Ovary (tissue), 10 donors: ENCODE data around the gene TMUB1. TPM values are rescaled to one million over a fixed set of nuclear protein-coding genes. Genes with fewer than 3 reads are reported as not detected.

ENCODE experiments used
- DNase-seq, 5 donors: peaks; one replicate each; pipeline ENCODE4 v3.0.0-alpha.2; 2019 to 2020
- H3K27ac ChIP-seq, 2 donors: fragments of 200-600 bp; one replicate each; pipeline versions ENCODE4 v1.5.1 to v1.8.0; 2019 to 2022
- H3K27me3 ChIP-seq: fragments of 200-600 bp; one replicate; pipeline ENCODE4 v1.8.0; 2022
- H3K36me3 ChIP-seq: fragments of 200-600 bp; sonication (generic); one replicate; pipeline ENCODE4 v1.5.1; 2019
- H3K4me1 ChIP-seq: one replicate; pipeline ENCODE4 v1.8.1; 2013; ENCODE audit warnings: mild to moderate bottlenecking, moderate library complexity; ENCODE audit not compliant: insufficient read depth
- H3K4me3 ChIP-seq: fragments of 200-600 bp; sonication (generic); one replicate; pipeline ENCODE4 v1.5.1; 2017
- H3K9me3 ChIP-seq, 2 donors: fragments of 200-600 bp in 1 of 2; sonication (generic) in 1 of 2; one replicate each; pipeline versions ENCODE4 v1.5.1 to v1.8.1; 2013 to 2019; ENCODE audit warnings: mild to moderate bottlenecking in 1 of 2, moderate library complexity in 1 of 2
- EP300 ChIP-seq: sonication (generic); formaldehyde crosslinking; IDR thresholded peaks from one replicate; pipeline ENCODE4 v1.6.1; 2017; ENCODE audit warnings: antibody characterized with exemption
- POLR2A ChIP-seq: fragments of 450-650 bp; IDR thresholded peaks from one replicate; pipeline ENCODE4 v1.6.1; 2017; ENCODE audit warnings: antibody characterized with exemption, mild to moderate bottlenecking, moderate library complexity
- WGBS, 3 donors: extraction: QIAGEN DNeasy Blood & Tissue Kit in 1 of 3; methylation state at CpG; one replicate each; pipeline versions ENCODE4 v1.1.5 to v1.1.7; 2013 to 2017; 5-methylcytosine and 5-hydroxymethylcytosine counted together
- intact Hi-C, 4 donors: fragments of 100-400 bp; cut with DNase I; formaldehyde crosslinking; loops; one replicate each; pipeline versions ENCODE4 v1.11.0 to v1.15.1; 2022 to 2023
- long read RNA-seq, 3 donors: library from polyadenylated mRNA in 2 of 3; unstranded in 2 of 3; transcript quantifications; one replicate each; pipeline ENCODE4 v2.0.0 and lab custom pipeline, GENCODE V29; 2021 to 2026
- polyA plus RNA-seq, 2 donors: library from polyadenylated mRNA; stranded (reverse); fragments of 200-250 nt in 1 of 2; fragments of 350-450 nt in 1 of 2; fragmentation: Illumina TruSeq in 1 of 2; extraction: RNeasy Lipid Tissue Mini Kit (QIAGEN cat#74804) in 1 of 2; gene quantifications; one replicate each; pipeline ENCODE4 v1.2.3, GENCODE V29; 2013 to 2014
- total RNA-seq, 7 donors: library from RNA; depleted of rRNA in 2 of 7; stranded (reverse); fragments of >200 nt in 2 of 7; fragmentation: NEBNext Ultra II Directional in 3 of 7; extraction: Animal tissue kit (Norgen Biotek cat#: 25700) in 3 of 7; gene quantifications; one replicate each; pipeline versions ENCODE4 v1.1.0 to v1.2.4, GENCODE V29; 2016 to 2023
- TF ChIP-seq, protein P1 (sequence below), 3 donors: fragments of 450-650 bp in 2 of 3; fragments of 200-600 bp in 1 of 3; IDR thresholded peaks; one replicate each; pipeline versions ENCODE4 v1.5.1 to v1.8.0; 2016 to 2022; ENCODE audit warnings: antibody characterized with exemption in 3 of 3, mild to moderate bottlenecking in 1 of 3
- donor health status: DM: no; HTN: no; CAD: no; lungs with moderate emphysema.
- donor health status: DM: no; HTN: no; CAD: no.
- donor health status: Bipolar disorder and iron deficiency.
- donor health status: DM: yes; HTN: yes; CAD: no.
- donor health status: DM: no; HTN: no; CAD: no.
- donor health status: DM: yes; HTN: yes; CAD: no.

Gene TMUB1, protein sequence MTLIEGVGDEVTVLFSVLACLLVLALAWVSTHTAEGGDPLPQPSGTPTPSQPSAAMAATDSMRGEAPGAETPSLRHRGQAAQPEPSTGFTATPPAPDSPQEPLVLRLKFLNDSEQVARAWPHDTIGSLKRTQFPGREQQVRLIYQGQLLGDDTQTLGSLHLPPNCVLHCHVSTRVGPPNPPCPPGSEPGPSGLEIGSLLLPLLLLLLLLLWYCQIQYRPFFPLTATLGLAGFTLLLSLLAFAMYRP
- 10 to 100 TPM; 19.0 to 40.3 (median 33.8) TPM for total RNA-seq
- polyA plus RNA-seq: 10 to 100 TPM in 1 of 2 donors, 1 to 10 TPM in 1; 1.9 to 28.8 TPM
- long read RNA-seq, donor 1, transcript TMUB1-201 (3 exons, 1,353 nt): major isoform, 6 of 9 reads
- long read RNA-seq, donor 1, partial matches to known transcripts: 0 of 9 reads
- long read RNA-seq, donor 1, other reads (novel, unspliced or antisense): 1 of 9 reads
- long read RNA-seq, donor 2, transcript TMUB1-203 (2 exons, 1,549 nt): minor isoform, 6 of 15 reads
- long read RNA-seq, donor 2, transcript TMUB1-201 (3 exons, 1,353 nt): major isoform, 8 of 15 reads
- long read RNA-seq, donor 2, partial matches to known transcripts: 0 of 15 reads
- long read RNA-seq, donor 2, other reads (novel, unspliced or antisense): 0 of 15 reads
- long read RNA-seq, donor 3, transcript TMUB1-203 (2 exons, 1,549 nt): minor isoform, 13 of 56 reads
- long read RNA-seq, donor 3, transcript TMUB1-201 (3 exons, 1,353 nt): major isoform, 37 of 56 reads
- long read RNA-seq, donor 3, partial matches to known transcripts: 2 of 56 reads
- long read RNA-seq, donor 3, other reads (novel, unspliced or antisense): 2 of 56 reads

DNA sequence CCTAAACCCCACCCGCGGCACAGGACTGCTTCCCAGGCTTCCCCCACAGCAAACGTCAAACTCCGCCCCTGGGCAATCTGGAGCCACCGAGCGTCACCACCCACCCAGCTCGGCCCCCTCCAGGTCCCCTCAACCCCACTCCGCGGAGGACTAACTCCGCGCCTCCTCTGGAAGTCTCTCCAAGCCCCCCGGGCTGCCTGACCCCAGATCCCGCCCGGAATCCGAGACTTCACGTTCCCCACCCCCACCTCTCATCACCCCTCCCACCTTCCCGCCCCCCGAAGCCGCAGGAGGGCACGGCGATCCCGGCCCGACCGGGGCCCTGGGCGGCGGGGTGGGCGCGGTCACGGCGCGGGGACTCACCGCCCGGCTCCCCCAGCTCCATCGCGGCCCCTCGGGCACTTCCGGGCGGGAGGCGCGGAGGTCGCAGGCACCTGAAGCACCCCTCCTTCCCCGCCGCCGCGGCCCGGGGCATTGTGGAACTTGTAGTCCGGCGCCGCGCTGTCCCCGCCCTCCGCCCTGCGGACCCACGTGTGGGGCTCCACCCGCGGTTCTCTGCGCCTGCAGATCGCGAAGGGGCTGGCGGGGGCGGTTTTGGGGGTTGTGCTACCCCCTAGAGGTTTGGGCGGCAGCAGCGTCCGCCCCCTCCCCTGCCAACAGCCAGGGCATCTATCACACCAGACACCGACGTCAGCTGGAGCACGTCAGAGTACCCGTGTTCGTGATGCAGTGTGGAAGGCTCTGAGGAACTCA is at the start of gene TMUB1:
TSS of gene TMUB1 (minus strand) at position 423 of the 753 bp plus-strand sequence. CDS start 930 bp downstream, outside the sequence.
- 0 to 1% (median 1%) methylated on average over 57 to 69 of the region's 69 CpGs for WGBS, 3 donors

DNA sequence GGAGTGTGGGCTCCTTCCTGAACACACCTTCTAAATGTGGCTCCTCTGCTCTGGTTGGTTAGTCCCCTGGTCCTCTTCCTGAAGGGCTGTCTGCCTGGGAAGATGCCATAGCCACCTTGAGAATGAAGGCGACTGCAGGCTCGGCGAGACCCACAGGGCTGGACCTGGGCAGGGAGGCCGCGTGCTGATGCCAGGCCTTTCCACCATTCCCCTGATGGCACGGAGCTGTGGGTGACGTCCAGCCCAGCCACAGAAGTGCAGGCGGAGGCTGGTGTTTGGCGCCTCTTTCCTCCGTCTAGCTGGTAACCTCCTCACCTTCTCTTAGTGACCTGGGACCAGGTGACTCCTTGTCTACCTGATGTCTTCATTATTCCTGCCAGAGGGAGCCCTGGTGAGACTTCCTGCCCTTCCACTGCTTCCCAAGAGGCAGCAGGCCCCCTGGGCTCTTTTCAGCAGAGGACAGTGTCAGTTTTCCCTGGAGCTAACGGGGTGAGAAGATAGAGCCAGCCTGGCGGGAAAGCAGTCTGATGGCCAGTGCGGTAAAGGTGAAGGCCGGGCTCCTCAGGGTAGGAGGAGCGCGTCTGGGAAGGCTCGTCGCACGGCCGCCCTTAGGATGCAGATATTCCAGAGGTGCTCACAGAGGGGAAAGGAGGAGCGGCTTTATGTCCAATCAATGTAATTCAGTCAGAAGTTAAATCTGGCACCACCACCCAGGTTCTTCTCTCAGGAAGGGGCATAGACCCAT is 49.3 kb upstream of the TMUB1 start:
- Histone ChIP-seq H3K36me3 (no peaks in the 10 kb centered on the region), H3K27me3 (no peaks in the 10 kb centered on the region), H3K9me3 (no peaks in the 10 kb centered on the region), H3K27ac (no peak overlapping the region), H3K4me1 (no peaks in the 10 kb centered on the region), H3K4me3 (no peak overlapping the region)
- intact Hi-C loops: loop anchor here in 1 of 4 donors (10.0 kb wide), 1 partner anchor 172 kb away; no protein-coding TSS in a partner anchor
- TF ChIP-seq, protein P1, sequence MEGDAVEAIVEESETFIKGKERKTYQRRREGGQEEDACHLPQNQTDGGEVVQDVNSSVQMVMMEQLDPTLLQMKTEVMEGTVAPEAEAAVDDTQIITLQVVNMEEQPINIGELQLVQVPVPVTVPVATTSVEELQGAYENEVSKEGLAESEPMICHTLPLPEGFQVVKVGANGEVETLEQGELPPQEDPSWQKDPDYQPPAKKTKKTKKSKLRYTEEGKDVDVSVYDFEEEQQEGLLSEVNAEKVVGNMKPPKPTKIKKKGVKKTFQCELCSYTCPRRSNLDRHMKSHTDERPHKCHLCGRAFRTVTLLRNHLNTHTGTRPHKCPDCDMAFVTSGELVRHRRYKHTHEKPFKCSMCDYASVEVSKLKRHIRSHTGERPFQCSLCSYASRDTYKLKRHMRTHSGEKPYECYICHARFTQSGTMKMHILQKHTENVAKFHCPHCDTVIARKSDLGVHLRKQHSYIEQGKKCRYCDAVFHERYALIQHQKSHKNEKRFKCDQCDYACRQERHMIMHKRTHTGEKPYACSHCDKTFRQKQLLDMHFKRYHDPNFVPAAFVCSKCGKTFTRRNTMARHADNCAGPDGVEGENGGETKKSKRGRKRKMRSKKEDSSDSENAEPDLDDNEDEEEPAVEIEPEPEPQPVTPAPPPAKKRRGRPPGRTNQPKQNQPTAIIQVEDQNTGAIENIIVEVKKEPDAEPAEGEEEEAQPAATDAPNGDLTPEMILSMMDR (IDR thresholded peaks at IDR 0.05): no peak
- no peak for TF ChIP-seq POLR2A
- no peak for TF ChIP-seq EP300
- DNase-seq: peak in 2 of 5 donors; percentile 9 to 14
- WGBS, 3 donors: 91 to 94% (median 93%) methylated on average over 21 of the region's 21 CpGs

More for the DNA sequence above, at the start of gene TMUB1:
- Histone ChIP-seq H3K4me1 (peaks cover 36% of the 10 kb centered on the region), H3K36me3 (no peaks in the 10 kb centered on the region), H3K27me3 (no peaks in the 10 kb centered on the region), H3K9me3 (no peaks in the 10 kb centered on the region), H3K27ac (peak within 1 kb of the TSS; percentile 63 to 85), H3K4me3 (peak within 1 kb of the TSS; percentile 63)
- TF ChIP-seq POLR2A: peak; percentile 47
- TF ChIP-seq, protein P1 (IDR thresholded peaks at IDR 0.05): no peak
- peak; percentile 79 to 87 (median 84) for DNase-seq
- intact Hi-C loops: loop anchor here in 1 of 4 donors (2.0 kb wide), 1 partner anchor 22 kb away; no protein-coding TSS in a partner anchor

DNA sequence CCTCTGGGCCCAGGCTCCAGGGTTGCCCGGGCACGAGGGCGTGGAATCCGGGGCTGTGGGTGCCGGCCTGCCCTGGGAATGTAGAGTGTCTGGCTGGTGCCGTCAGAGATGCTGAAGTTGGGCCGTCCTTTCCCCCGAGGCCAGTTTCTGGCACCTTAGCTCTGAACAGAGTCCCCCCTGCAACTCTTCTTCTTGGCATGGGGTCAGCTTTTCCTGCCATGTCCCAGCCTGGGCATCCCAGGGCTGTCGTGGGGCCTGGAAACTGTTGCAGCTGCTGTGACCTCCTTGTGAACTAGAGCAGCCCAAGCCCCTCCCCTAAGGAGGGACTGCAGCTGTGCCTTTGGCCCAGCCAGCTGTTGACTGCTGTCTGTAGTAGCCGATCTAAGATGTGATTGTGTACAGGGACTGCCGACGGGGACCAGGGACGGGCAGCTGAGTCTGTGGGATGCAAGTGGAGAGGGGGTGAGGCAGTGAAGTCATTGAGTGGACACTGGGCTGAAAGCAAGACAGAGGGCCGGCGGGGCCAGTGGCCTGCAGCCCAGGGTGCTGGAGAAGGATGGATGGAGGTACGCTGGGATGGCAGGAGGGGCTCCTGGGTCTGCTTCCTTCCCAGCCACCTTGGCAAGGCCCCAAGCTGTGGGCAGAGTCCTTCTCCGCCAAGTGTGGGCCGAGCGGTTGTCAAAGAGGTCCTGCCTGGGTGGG is 48.5 kb upstream of the TMUB1 start:
- Histone ChIP-seq H3K9me3 (no peaks in the 10 kb centered on the region), H3K36me3 (no peaks in the 10 kb centered on the region), H3K4me1 (no peaks in the 10 kb centered on the region), H3K27ac (no peak overlapping the region), H3K4me3 (no peak overlapping the region), H3K27me3 (no peaks in the 10 kb centered on the region)
- WGBS, 3 donors: 65 to 75% (median 72%) methylated on average over 19 of the region's 19 CpGs
- intact Hi-C loops: loop anchor here in 1 of 4 donors (10.0 kb wide), 1 partner anchor 173 kb away; no protein-coding TSS in a partner anchor
- peak in 1 of 5 donors; percentile 19 for DNase-seq
- no peak for TF ChIP-seq EP300
- TF ChIP-seq POLR2A: no peak

DNA sequence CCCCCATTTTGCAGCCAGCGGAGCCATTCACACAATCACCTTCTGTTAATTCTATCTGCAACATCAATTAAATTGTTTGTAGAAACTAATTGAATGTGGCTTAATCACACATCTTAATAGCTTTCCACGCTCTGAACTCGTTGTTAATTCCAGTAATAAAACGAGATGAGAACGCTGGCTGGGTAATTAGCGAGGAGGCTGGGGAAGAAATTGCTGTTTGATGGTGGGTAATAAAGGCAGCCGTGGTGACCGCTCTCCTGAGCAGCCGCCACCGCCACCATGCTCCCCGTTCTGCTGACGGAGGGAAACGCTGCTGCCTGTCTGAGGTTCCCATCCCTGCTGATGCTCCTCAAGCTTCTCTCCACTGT is 47.9 kb upstream of the TMUB1 start:
- no peak overlapping the region for H3K4me3 ChIP-seq
- WGBS, 3 donors: 84 to 86% (median 85%) methylated on average over 13 of the region's 13 CpGs
- intact Hi-C loops: loop anchor here in 1 of 4 donors (10.0 kb wide), 1 partner anchor 174 kb away; no protein-coding TSS in a partner anchor
- H3K9me3 ChIP-seq: no peaks in the 10 kb centered on the region
- no peak for DNase-seq
- TF ChIP-seq, protein P1 (IDR thresholded peaks at IDR 0.05): no peak
- TF ChIP-seq EP300 (no peak), POLR2A (no peak)
- no peaks in the 10 kb centered on the region for H3K36me3 ChIP-seq
- H3K4me1 ChIP-seq: peaks cover under 1% of the 10 kb centered on the region
- no peaks in the 10 kb centered on the region for H3K27me3 ChIP-seq
- H3K27ac ChIP-seq: no peak overlapping the region
